Left ventricle myocardium inferior (tissue), 1 donor: ENCODE data around the gene NPC1L1. TPM values are rescaled to one million over a fixed set of nuclear protein-coding genes. Genes with fewer than 3 reads are reported as not detected.
A peak's percentile ranks its signal among the peaks of the same experiment; 100 is the strongest.

Experiments
- DNase-seq: peaks from one replicate; pipeline ENCODE4 v3.0.0-alpha.2; 2020
- H3K27ac ChIP-seq: fragments of 200-600 bp; replicated peaks from 2 replicates; pipeline ENCODE4 v1.8.0; 2021
- H3K27me3 ChIP-seq: fragments of 200-600 bp; 2 replicates; pipeline ENCODE4 v1.8.0; 2021; ENCODE audit warnings: low read depth
- H3K36me3 ChIP-seq: fragments of 200-600 bp; 2 replicates; pipeline ENCODE4 v1.8.0; 2021
- H3K4me1 ChIP-seq: fragments of 200-600 bp; 2 replicates; pipeline ENCODE4 v1.8.0; 2021
- H3K4me3 ChIP-seq: fragments of 200-600 bp; 2 replicates; pipeline ENCODE4 v1.8.0; 2021; ENCODE audit warnings: mild to moderate bottlenecking, moderate library complexity
- H3K9me3 ChIP-seq: fragments of 200-600 bp; replicated peaks from 2 replicates; pipeline ENCODE4 v1.8.0; 2021
- CTCF ChIP-seq: fragments of 200-600 bp; IDR thresholded peaks from 2 replicates; pipeline ENCODE4 v1.8.0; 2021; ENCODE audit warnings: antibody characterized with exemption, mild to moderate bottlenecking, borderline replicate concordance
- intact Hi-C: fragments of 100-400 bp; cut with micrococcal nuclease; formaldehyde crosslinking; loops from one replicate; pipeline ENCODE4 v1.11.0; 2022
- total RNA-seq: library from RNA; stranded (reverse); fragmentation: NEBNext Ultra II Directional; extraction: Animal tissue kit (Norgen Biotek cat#: 25700); gene quantifications from one replicate; pipeline ENCODE4 v1.2.1, GENCODE V29; 2021
- donor health status: DM: no; HTN: yes; CAD: no; lungs with severe emphysema.

Gene NPC1L1
- total RNA-seq, 1 donor from 2014 or later, result 0.19 TPM

DNA sequence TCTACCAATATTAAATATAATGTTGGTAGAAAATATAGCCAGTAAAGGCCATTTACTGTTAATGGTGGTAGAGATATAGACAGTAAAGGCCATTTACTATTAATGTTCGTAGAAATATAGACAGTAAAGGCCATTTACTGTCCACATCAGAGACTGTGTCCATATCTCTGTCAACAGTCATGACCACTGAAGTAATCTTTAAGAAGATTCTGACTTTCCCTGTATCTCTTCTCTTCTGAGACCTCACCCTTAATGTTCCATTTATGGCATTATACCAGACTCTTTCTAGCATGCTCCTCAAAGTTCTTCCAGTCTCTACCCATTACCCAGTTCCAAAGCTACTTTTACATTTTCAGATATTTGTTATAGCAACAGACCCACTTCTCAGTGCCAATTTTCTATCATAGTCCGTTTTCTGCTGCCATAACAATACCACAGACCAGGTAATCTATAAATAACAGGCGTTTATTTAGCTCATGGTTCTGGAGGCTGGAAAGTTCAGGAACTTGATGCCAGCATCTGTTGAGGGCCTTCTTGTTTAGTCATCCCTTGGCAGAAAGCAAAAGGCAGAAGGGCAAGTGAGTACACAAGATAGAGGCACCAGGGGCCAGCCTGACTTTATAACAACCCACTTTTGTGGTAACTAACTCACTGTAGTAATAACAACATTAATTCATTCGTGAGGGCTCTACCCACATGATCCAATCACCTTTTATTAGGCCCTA, 42.7 kb downstream of the NPC1L1 start:
- H3K4me1 ChIP-seq, result peaks cover 5% of the 10 kb centered on the region
- intact Hi-C loops, result no loop called here
- no peak for TF ChIP-seq CTCF
- no peaks in the 10 kb centered on the region for H3K9me3 ChIP-seq
- no peak for DNase-seq
- H3K27me3 ChIP-seq, result peaks cover 11% of the 10 kb centered on the region
- no peak overlapping the region for H3K4me3 ChIP-seq
- no peaks in the 10 kb centered on the region for H3K36me3 ChIP-seq
- peak overlapping the region; percentile 40 for H3K27ac ChIP-seq

DNA sequence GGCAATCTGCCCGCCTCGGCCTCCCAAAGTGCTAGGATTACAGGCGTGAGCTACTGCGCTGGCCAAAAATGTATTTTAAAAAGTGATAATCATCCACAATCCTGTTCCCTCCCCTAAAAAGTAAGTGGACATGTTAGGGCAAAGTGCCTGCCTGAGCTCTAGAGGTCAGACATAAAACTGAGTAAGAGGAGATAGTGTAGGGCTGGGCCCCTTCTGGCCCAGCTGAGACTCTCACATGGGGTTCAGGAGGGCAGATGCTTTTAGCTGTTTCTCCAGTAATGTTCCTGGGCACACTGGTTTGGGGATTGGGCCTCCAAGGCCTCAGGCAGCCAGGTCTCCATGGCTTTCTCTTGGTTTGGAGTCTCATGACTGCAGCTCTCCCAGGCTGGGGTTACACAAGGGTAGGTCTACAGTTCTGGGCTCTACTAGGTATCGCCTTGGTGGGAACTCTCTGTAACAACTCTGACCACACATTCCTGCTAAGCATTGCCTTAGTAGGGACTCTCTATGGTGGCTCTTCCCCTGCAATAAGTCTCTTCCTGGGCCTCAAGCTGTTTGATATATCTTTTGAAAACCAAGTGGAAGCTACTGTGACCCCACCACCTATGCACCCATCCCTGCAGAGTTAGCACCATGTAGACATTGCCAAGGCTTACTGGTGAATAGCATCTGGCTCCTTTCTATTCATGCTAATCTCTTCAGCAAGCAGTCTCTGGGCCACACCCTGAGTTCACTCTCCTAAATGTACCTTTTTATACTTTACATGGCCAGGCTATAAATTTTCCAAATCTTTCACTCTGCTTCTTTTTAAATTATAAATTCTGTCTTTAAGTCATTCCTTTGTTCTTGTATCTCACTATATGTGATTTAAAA, 43.7 kb downstream of the NPC1L1 start:
- H3K27me3 ChIP-seq, result peaks cover 11% of the 10 kb centered on the region
- H3K4me1 ChIP-seq, result peaks cover 5% of the 10 kb centered on the region
- H3K9me3 ChIP-seq, result no peaks in the 10 kb centered on the region
- DNase-seq, result no peak
- TF ChIP-seq CTCF, result no peak
- no peaks in the 10 kb centered on the region for H3K36me3 ChIP-seq
- H3K27ac ChIP-seq, result no peak overlapping the region
- intact Hi-C loops, result no loop called here
- no peak overlapping the region for H3K4me3 ChIP-seq

GRCh38 chr7:44496385-44496784, 44.7 kb downstream of the NPC1L1 start:
- Histone ChIP-seq H3K9me3 (no peaks in the 10 kb centered on the region), H3K4me1 (peaks cover 5% of the 10 kb centered on the region), H3K4me3 (no peak overlapping the region), H3K27me3 (peaks cover 11% of the 10 kb centered on the region), H3K36me3 (no peaks in the 10 kb centered on the region), H3K27ac (no peak overlapping the region)
- no peak for DNase-seq
- intact Hi-C loops, result no loop called here
- no peak for TF ChIP-seq CTCF

DNA sequence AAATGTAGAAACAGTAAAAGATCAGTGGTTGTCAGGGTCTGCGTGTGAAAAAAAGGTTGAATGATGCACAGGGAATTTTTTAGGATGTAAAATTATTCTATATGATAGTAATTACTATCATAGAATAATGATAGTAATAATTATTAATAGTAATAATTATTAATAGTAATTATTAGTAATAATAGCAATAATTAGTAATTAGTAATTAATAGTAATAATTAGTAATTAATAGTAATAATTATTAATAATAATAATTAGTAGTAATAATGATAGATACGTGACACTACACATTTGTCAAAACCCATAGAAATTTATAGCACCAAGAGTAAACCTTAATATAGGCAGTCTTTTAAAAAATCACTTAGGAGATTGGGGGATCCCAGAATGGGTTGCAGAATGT, 46.2 kb downstream of the NPC1L1 start:
- no peak for TF ChIP-seq CTCF
- no peak for DNase-seq

GRCh38 chr7:44491229-44491628, 49.9 kb downstream of the NPC1L1 start:
- Histone ChIP-seq H3K4me1 (peaks cover 44% of the 10 kb centered on the region), H3K9me3 (no peaks in the 10 kb centered on the region), H3K27me3 (peaks cover 11% of the 10 kb centered on the region), H3K36me3 (no peaks in the 10 kb centered on the region), H3K4me3 (peak overlapping the region; percentile 95), H3K27ac (peak overlapping the region; percentile 99)
- no peak for DNase-seq
- intact Hi-C loops, result no loop called here
- TF ChIP-seq CTCF, result no peak

More for the DNA sequence above, 46.2 kb downstream of the NPC1L1 start:
- intact Hi-C loops, result no loop called here
- Histone ChIP-seq H3K27me3 (peaks cover 11% of the 10 kb centered on the region), H3K27ac (no peak overlapping the region), H3K4me1 (peaks cover 13% of the 10 kb centered on the region), H3K4me3 (no peak overlapping the region), H3K36me3 (no peaks in the 10 kb centered on the region), H3K9me3 (no peaks in the 10 kb centered on the region)
